ENCODE measurements around the gene ADGRL1.
A peak's percentile ranks its signal among the peaks of the same experiment; 100 is the strongest.

Gene ADGRL1

GRCh38 chr19:14116918-14117578 is 88.9 kb downstream of the ADGRL1 start:
- WGBS, 2 experiments (ENCODE audit: insufficient coverage in 2 of 2), result 1% methylated on average over 31 to 33 of the region's 33 CpGs
- peaks cover 41% of the 10 kb centered on the region for H3K4me1 ChIP-seq (ENCODE audit: control insufficient read depth, insufficient read depth, low read length, poor library complexity, severe bottlenecking)
- H3K9me3 ChIP-seq (ENCODE audit: control insufficient read depth, low read length), result no peaks in the 10 kb centered on the region
- H3K36me3 ChIP-seq (ENCODE audit: control insufficient read depth, insufficient read depth, low read length), result peaks cover 14% of the 10 kb centered on the region
- peak overlapping the region; percentile 94 for H3K4me3 ChIP-seq (ENCODE audit: extremely low read depth, insufficient read depth, low read length, poor library complexity, severe bottlenecking)
- H3K27ac ChIP-seq (ENCODE audit: low read depth, low read length, severe bottlenecking), result no peak overlapping the region

DNA sequence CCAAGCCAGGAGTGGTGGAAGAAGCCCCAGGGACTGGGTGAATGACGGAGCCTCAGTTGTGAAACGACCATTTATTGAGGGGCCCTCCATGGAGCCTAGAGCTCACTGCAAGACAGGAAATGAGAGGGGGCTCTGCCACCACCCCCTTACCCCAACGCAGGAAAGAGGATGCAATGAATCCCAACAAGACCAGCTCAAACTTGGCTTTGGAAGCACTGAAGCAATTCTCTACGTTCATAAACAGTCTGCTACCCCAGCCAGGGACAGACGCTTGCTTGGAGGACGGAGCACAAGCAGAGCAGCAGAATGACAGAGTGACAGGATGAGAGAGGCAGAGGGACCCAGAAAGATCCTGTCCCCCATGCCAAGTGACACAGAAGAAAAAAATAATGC is 89.4 kb downstream of the ADGRL1 start:
- Histone ChIP-seq H3K27ac (ENCODE audit: low read depth, low read length, severe bottlenecking) (no peak overlapping the region), H3K4me3 (ENCODE audit: extremely low read depth, insufficient read depth, low read length, poor library complexity, severe bottlenecking) (peak overlapping the region; percentile 94)
- WGBS, 2 experiments (ENCODE audit: insufficient coverage in 2 of 2), result 48 to 50% methylated on average over 2 to 6 of the region's 6 CpGs

GRCh38 chr19:14115756-14116155 is 90.2 kb downstream of the ADGRL1 start:
- WGBS, 2 experiments (ENCODE audit: insufficient coverage in 2 of 2), result 92 to 93% methylated on average over 5 of the region's 5 CpGs
- H3K36me3 ChIP-seq (ENCODE audit: control insufficient read depth, insufficient read depth, low read length), result peaks cover 9% of the 10 kb centered on the region
- peak overlapping the region; percentile 94 for H3K4me3 ChIP-seq (ENCODE audit: extremely low read depth, insufficient read depth, low read length, poor library complexity, severe bottlenecking)
- peaks cover 41% of the 10 kb centered on the region for H3K4me1 ChIP-seq (ENCODE audit: control insufficient read depth, insufficient read depth, low read length, poor library complexity, severe bottlenecking)
- no peak overlapping the region for H3K27ac ChIP-seq (ENCODE audit: low read depth, low read length, severe bottlenecking)
- H3K9me3 ChIP-seq (ENCODE audit: control insufficient read depth, low read length), result no peaks in the 10 kb centered on the region

More for the DNA sequence above, 89.4 kb downstream of the ADGRL1 start:
- Histone ChIP-seq H3K4me1 (ENCODE audit: control insufficient read depth, insufficient read depth, low read length, poor library complexity, severe bottlenecking) (peaks cover 41% of the 10 kb centered on the region), H3K36me3 (ENCODE audit: control insufficient read depth, insufficient read depth, low read length) (peaks cover 13% of the 10 kb centered on the region), H3K9me3 (ENCODE audit: control insufficient read depth, low read length) (no peaks in the 10 kb centered on the region)

- H3K4me1 ChIP-seq (ENCODE audit: control insufficient read depth, insufficient read depth, low read length, poor library complexity, severe bottlenecking), result peaks cover 41% of the 10 kb centered on the region
- H3K4me3 ChIP-seq (ENCODE audit: extremely low read depth, insufficient read depth, low read length, poor library complexity, severe bottlenecking), result no peak overlapping the region
- no peak overlapping the region for H3K27ac ChIP-seq (ENCODE audit: low read depth, low read length, severe bottlenecking)
- no peaks in the 10 kb centered on the region for H3K9me3 ChIP-seq (ENCODE audit: control insufficient read depth, low read length)
- peaks cover 5% of the 10 kb centered on the region for H3K36me3 ChIP-seq (ENCODE audit: control insufficient read depth, insufficient read depth, low read length)
- WGBS, 2 experiments (ENCODE audit: insufficient coverage in 2 of 2), result 62 to 66% methylated on average over 4 of the region's 9 CpGs
Measured at GRCh38 chr19:14114854-14115253, 91.1 kb downstream of the ADGRL1 start.

GRCh38 chr19:14114439-14114838 is 91.5 kb downstream of the ADGRL1 start:
- Histone ChIP-seq H3K27ac (ENCODE audit: low read depth, low read length, severe bottlenecking) (no peak overlapping the region), H3K4me1 (ENCODE audit: control insufficient read depth, insufficient read depth, low read length, poor library complexity, severe bottlenecking) (peaks cover 38% of the 10 kb centered on the region), H3K36me3 (ENCODE audit: control insufficient read depth, insufficient read depth, low read length) (peaks cover 4% of the 10 kb centered on the region), H3K9me3 (ENCODE audit: control insufficient read depth, low read length) (no peaks in the 10 kb centered on the region), H3K4me3 (ENCODE audit: extremely low read depth, insufficient read depth, low read length, poor library complexity, severe bottlenecking) (no peak overlapping the region)
- WGBS, 2 experiments (ENCODE audit: insufficient coverage in 2 of 2), result 90 to 96% methylated on average over 6 to 7 of the region's 7 CpGs

- WGBS, 2 experiments (ENCODE audit: insufficient coverage in 2 of 2), result 88 to 93% methylated on average over 15 to 18 of the region's 18 CpGs
- Histone ChIP-seq H3K27ac (ENCODE audit: low read depth, low read length, severe bottlenecking) (no peak overlapping the region), H3K36me3 (ENCODE audit: control insufficient read depth, insufficient read depth, low read length) (peaks cover 4% of the 10 kb centered on the region), H3K9me3 (ENCODE audit: control insufficient read depth, low read length) (no peaks in the 10 kb centered on the region), H3K4me1 (ENCODE audit: control insufficient read depth, insufficient read depth, low read length, poor library complexity, severe bottlenecking) (peaks cover 32% of the 10 kb centered on the region), H3K4me3 (ENCODE audit: extremely low read depth, insufficient read depth, low read length, poor library complexity, severe bottlenecking) (no peak overlapping the region)
Measured at GRCh38 chr19:14113762-14114414, 92.1 kb downstream of the ADGRL1 start.

GRCh38 chr19:14112809-14113385 is 93.1 kb downstream of the ADGRL1 start:
- 52 to 73% methylated on average over 7 to 8 of the region's 12 CpGs for WGBS, 2 experiments (ENCODE audit: insufficient coverage in 2 of 2)
- H3K36me3 ChIP-seq (ENCODE audit: control insufficient read depth, insufficient read depth, low read length), result peaks cover 4% of the 10 kb centered on the region
- H3K9me3 ChIP-seq (ENCODE audit: control insufficient read depth, low read length), result no peaks in the 10 kb centered on the region
- H3K4me1 ChIP-seq (ENCODE audit: control insufficient read depth, insufficient read depth, low read length, poor library complexity, severe bottlenecking), result peaks cover 26% of the 10 kb centered on the region
- H3K4me3 ChIP-seq (ENCODE audit: extremely low read depth, insufficient read depth, low read length, poor library complexity, severe bottlenecking), result no peak overlapping the region
- H3K27ac ChIP-seq (ENCODE audit: low read depth, low read length, severe bottlenecking), result no peak overlapping the region

GRCh38 chr19:14112051-14112808 is 93.7 kb downstream of the ADGRL1 start:
- 74 to 83% methylated on average over 9 to 10 of the region's 12 CpGs for WGBS, 2 experiments (ENCODE audit: insufficient coverage in 2 of 2)
- no peaks in the 10 kb centered on the region for H3K9me3 ChIP-seq (ENCODE audit: control insufficient read depth, low read length)
- H3K27ac ChIP-seq (ENCODE audit: low read depth, low read length, severe bottlenecking), result no peak overlapping the region
- no peak overlapping the region for H3K4me3 ChIP-seq (ENCODE audit: extremely low read depth, insufficient read depth, low read length, poor library complexity, severe bottlenecking)
- H3K4me1 ChIP-seq (ENCODE audit: control insufficient read depth, insufficient read depth, low read length, poor library complexity, severe bottlenecking), result peaks cover 26% of the 10 kb centered on the region
- peaks cover 7% of the 10 kb centered on the region for H3K36me3 ChIP-seq (ENCODE audit: control insufficient read depth, insufficient read depth, low read length)

GRCh38 chr19:14111486-14111885 is 94.5 kb downstream of the ADGRL1 start:
- 80 to 100% methylated on average over 1 of the region's 1 CpG for WGBS, 2 experiments (ENCODE audit: insufficient coverage in 2 of 2)
- Histone ChIP-seq H3K27ac (ENCODE audit: low read depth, low read length, severe bottlenecking) (no peak overlapping the region), H3K36me3 (ENCODE audit: control insufficient read depth, insufficient read depth, low read length) (peaks cover 14% of the 10 kb centered on the region), H3K9me3 (ENCODE audit: control insufficient read depth, low read length) (no peaks in the 10 kb centered on the region), H3K4me3 (ENCODE audit: extremely low read depth, insufficient read depth, low read length, poor library complexity, severe bottlenecking) (no peak overlapping the region), H3K4me1 (ENCODE audit: control insufficient read depth, insufficient read depth, low read length, poor library complexity, severe bottlenecking) (peaks cover 23% of the 10 kb centered on the region)

DNA sequence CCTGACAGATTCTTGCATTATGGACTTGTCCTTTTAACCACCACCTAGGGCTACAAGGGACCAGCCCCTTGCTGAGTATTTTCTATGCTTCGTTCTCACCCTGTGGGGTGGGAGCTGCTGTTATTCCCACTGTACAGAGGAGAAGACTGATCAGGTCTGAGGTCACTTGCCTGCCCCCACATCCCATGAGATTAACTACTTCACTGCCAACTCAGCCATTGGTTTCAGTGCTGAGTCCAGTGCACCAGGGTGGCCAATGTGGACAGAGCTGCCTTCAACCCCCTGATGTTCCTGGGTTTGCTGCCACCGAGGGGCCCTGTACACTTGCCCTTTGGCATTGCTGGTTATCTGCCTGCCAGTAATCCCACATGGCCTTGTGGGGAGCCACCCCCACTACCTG is 95.3 kb downstream of the ADGRL1 start:
- peaks cover 21% of the 10 kb centered on the region for H3K36me3 ChIP-seq (ENCODE audit: control insufficient read depth, insufficient read depth, low read length)
- H3K9me3 ChIP-seq (ENCODE audit: control insufficient read depth, low read length), result no peaks in the 10 kb centered on the region
- WGBS, 2 experiments (ENCODE audit: insufficient coverage in 2 of 2), result 86% methylated on average over 1 of the region's 2 CpGs; no CpG with 5 or more reads in 1 of the 2 experiments
- no peak overlapping the region for H3K4me3 ChIP-seq (ENCODE audit: extremely low read depth, insufficient read depth, low read length, poor library complexity, severe bottlenecking)
- no peak overlapping the region for H3K27ac ChIP-seq (ENCODE audit: low read depth, low read length, severe bottlenecking)
- peaks cover 16% of the 10 kb centered on the region for H3K4me1 ChIP-seq (ENCODE audit: control insufficient read depth, insufficient read depth, low read length, poor library complexity, severe bottlenecking)
